Cerebellar nuclear complex (tissue), 1 donor: ENCODE measurements around the gene NKD1.
A peak's percentile ranks its signal among the peaks of the same experiment; 100 is the strongest.
"Not testable (repeated sequence)": the region's sequence is repeated elsewhere in the genome, so short reads cannot be mapped to it uniquely, and the experiment has no call there.

Experiments used
- DNase-seq, 2 experiments: peaks; one replicate each; lab custom pipeline; 2025; lab: John Stamatoyannopoulos, UW

NKD1 gene

DNA sequence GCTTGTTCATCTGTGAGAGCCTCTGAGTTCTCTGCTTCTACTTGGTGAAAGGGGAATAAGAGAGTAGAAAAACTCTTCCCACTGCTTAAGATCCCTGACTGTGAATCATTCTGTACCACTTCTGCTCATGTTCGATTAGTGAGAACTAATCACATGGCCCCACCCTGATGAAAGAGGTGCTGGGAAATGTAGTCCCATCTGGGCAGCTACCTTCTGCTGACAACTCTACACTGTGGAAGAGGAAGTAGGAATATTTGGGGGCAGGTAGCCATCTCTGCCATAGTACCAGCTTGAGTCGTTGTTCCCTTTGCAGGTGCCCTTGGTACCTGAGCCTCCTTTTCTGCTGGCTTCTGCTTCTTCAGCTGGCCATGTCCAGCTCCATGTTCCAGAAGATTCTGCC, 29.9 kb downstream of the NKD1 start:
- DNase-seq: no peak

DNA sequence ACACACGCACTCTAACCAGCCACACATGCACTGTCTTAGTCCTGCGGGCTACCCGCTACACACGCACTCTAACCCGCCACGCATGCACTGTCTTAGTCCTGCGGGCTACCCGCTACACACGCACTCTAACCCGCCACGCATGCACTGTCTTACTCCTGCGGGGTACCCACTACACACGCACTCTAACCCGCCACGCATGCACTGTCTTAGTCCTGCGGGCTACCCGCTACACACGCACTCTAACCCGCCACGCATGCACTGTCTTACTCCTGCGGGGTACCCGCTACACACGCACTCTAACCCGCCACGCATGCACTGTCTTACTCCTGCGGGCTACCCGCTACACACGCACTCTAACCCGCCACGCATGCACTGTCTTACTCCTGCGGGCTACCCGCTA, 31.2 kb downstream of the NKD1 start:
- not testable (repeated sequence) for DNase-seq

GRCh38 chr16:50580180-50580798, 32.1 kb downstream of the NKD1 start:
- DNase-seq: no peak

- no peak for DNase-seq
Measured at GRCh38 chr16:50581845-50582244, 33.6 kb downstream of the NKD1 start.

- no peak for DNase-seq
Measured at GRCh38 chr16:50583211-50583610, 35.0 kb downstream of the NKD1 start.

DNA sequence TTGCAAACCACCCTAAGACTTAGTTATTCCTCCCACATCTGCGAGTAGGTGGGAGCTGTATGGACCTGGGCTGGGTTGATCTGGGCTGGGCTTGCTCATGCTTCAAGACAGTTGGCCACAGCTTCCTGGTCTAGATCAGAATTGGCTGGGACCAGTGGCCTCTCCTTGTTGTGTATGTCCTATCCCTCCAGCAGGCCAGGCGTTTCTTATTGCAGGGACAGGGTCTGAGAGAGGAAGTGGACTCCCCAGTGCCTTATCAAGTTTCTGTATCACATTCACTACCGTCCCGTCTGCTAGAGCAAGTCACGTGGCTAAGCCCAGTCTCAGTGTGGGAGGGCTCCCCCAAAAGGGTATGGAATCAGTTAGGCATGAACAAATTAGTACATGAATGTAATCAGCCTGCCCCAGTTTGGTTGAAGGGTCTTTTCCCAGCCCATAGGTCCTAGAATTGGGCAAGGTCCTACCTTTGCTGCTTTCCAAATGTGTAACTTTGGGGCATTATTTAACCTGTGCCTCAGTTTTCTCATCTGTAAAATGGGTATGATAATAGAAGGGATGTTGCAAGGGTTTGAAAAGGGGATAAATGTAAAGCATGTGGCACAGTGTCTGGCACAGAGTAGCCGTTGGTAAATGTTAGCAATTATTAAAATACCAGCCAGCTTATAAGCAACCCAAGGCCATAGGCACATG, 36.0 kb downstream of the NKD1 start:
- DNase-seq: no peak

GRCh38 chr16:50585331-50585776, 37.2 kb downstream of the NKD1 start:
- no peak for DNase-seq

DNA sequence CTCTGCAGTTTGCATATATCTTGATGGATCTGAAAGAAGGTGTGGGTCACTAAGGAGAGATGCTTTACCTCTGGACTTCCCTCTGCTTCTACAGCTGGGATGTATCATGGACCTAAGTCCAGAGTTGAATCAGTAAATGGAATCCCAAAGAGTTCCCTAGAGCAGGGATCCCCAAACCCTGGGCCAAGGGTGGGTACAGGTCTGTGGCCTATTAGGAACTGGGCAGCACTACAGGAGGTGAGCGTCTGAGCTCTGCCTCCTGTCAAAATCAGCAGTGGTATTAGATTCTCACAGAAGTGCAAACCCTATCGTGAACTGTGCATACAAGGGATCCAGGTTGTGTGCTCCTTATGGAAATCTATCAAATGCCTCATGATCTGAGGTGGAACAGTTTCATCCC, 39.3 kb downstream of the NKD1 start:
- no peak for DNase-seq

GRCh38 chr16:50588276-50588675, 40.1 kb downstream of the NKD1 start:
- no peak for DNase-seq

- no peak for DNase-seq
Measured at GRCh38 chr16:50591209-50591608, 43.0 kb downstream of the NKD1 start.

GRCh38 chr16:50591800-50592771, 43.9 kb downstream of the NKD1 start:
- DNase-seq: peak; percentile 68 to 80

GRCh38 chr16:50592996-50593395, 44.8 kb downstream of the NKD1 start:
- no peak for DNase-seq

GRCh38 chr16:50593410-50594150, 45.4 kb downstream of the NKD1 start:
- no peak for DNase-seq

GRCh38 chr16:50594308-50595260, 46.4 kb downstream of the NKD1 start:
- DNase-seq: no peak

GRCh38 chr16:50595859-50596258, 47.7 kb downstream of the NKD1 start:
- no peak for DNase-seq

DNA sequence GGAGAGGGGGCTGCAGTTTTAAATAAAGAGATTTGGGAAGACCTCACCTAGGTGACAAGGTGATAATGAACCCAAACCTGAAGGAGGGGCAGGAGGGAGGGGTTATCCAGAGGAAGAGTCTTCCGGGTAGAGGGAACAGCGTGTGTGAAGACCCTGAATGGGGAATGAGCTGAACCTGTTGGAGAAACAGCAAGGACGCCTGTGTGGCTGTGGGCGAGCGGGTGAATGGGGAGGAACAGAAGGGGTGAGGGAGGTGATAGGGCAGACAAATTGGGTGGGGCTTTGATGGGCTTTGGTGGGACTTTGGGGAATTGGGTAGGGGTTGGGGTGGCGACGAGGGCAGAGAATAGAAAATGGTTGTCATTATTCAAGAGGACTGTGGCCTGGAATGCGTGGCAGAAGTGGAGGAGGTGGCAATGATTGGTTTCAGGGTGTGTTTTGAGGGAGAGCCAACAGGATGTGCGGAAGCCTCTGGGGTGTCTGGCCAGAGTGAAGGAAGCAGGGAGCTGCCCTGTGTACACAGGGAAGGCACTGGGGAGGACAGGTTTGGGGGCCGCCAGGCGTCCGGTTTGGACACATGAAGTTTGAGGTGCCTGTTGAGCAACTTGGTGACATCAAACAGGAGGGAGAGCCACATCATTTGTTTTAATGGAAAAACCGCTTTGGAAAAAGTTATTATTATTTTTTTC, 48.7 kb downstream of the NKD1 start:
- no peak for DNase-seq

DNA sequence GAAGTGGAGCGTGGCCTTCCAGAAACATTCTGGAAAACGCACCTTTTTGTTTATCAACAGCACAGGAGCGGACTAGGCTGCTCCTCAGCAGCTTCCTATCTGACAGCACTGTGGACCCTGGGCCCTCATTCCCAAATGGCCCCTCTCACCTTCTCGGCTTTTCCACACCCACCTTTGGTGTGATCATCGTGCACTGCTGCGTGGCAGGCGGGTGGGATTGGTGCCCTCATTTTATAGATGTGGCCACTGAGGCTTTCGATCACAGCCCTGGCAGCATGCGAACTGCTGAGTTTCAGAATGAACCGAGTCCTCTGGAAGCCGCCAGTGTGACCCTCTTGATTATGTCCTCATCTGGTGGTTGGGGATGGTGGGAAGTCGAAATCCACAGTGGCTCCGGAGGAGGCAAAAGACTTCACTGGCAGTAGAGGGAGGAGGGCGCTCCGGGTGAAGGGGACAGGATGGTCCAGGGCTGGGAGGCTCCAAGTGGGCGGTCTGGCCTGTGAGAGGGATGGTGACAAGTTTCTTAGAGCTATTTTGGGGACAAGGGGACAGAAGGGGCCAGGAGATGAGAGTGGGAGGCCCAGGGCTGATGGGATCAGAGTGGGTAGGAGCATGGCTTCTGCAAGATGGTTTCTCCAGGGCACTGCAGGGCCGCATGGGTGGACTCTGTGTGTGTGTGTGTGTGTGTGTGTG, 49.5 kb downstream of the NKD1 start:
- no peak for DNase-seq

DNA sequence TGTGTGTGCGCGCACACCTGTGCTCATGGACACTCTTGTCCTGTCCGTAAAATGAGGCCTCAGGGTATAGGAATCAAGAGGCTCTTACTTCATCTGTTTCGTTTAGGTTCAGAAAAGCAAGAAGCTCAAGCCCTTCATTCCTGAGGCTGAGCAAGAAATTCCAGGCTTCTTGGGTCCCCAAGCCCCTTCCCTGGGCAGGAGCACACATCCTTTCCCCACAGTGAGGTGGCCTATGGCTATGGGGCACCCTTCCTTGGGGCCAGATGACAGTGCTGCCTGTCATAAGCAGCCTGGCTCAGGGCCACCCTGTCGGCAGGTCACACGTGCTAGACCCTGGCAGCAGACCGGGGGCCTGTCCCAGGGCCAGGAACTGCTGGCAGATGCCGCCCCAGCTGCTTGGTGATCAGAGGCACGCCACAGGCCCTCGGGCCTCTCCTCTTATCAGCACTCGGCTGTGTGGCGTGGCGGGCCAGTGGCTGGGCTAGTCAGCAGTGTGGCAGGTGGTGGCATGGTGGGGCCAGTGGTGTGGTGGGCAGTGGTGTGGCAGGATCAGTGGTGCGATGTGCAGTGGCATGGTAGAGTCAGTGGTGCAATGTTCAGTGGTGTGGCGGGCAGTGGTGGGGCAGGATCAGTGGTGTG, 50.2 kb downstream of the NKD1 start:
- no peak for DNase-seq

GRCh38 chr16:50598936-50599361, 50.8 kb downstream of the NKD1 start:
- DNase-seq: no peak
